Central memory CD4-positive, alpha-beta T cell (primary cell): Measurements from ENCODE around the gene TRAPPC6A.

Experiments used
- DNase-seq: peaks from one replicate; pipeline ENCODE4 v3.0.0; 2022

TRAPPC6A gene

GRCh38 chr19:45184115-45184514 lies 6.1 kb upstream of the TRAPPC6A start:
- no peak for DNase-seq

GRCh38 chr19:45182758-45183157 lies 4.7 kb upstream of the TRAPPC6A start:
- no peak for DNase-seq

DNA sequence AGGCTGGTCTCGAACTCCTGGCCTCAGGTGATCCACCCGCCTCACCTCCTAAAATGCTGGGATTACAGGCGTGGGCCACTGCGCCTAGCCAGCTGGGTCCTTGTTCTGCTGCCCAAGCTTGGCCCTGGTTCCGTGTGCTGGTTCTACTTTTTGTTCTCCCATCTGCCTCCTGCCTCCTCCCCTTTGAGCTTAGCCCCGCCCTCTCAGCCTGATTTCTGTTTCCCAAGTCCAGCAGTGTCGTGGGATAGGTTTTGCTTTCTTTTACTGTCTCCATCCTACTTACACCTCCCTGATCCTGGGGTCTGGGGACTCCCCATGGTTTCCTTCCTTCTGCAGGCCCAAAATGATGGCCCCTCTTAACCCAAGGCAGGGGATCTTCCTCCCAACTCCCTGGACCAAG lies 2.9 kb upstream of the TRAPPC6A start:
- no peak for DNase-seq

DNA sequence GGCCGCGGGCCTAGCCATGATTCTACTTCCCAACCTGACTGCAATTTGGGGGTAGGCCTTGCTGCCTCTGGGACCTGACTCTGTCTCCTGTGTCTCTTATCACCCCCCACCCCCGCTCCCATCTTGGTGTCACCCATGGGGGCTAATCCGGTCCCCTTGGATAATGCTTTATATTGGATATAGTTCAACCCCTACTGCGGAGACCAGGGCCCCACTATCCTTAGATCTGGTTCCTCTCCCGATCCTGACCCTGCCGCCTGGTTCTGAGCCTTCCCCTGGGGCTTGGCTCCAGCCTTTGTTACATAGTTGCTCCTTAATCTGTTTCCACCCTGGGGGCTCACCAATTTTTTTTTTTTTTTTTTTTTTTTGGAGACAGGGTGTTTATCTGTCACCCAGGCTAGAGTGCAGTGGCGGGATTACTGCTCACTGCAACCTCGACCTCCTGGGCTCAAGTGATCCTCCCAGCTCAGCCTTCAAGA lies 1.9 kb upstream of the TRAPPC6A start:
- DNase-seq: no peak

DNA sequence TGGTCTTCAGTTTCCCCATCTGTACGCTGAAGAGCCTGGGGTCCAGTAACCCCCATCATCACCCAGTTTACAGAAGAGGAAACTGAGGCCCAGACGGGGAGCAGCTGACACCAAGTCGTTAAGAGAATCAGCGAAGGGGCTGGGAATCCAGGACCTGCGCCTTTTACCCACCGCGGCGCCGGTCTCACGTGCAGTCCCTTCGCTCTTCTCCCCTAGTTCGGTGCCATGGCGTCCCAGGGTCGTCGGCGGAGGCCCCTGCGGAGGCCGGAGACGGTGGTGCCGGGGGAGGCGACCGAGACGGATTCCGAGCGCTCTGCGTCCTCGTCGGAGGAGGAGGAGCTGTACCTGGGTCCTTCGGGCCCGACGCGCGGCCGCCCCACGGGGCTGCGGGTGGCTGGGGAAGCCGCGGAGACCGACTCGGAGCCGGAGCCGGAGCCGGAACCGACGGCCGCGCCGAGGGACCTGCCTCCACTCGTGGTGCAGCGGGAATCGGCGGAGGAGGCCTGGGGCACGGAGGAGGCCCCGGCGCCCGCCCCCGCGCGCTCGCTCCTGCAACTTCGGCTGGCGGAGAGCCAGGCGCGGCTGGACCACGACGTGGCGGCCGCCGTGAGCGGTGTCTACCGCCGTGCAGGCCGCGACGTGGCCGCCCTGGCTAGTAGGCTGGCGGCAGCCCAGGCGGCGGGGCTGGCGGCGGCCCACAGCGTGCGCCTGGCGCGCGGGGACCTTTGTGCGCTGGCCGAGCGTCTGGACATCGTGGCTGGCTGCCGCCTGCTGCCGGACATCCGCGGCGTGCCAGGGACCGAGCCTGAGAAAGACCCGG lies 1.2 kb upstream of the TRAPPC6A start:
- peak; percentile 42 for DNase-seq

GRCh38 chr19:45178262-45179071 lies 430 bp upstream of the TRAPPC6A start, which contains the start of gene BLOC1S3:
Gene BLOC1S3, plus strand, starts transcription at chr19:45178784. Its CDS starts 513 bp downstream, at chr19:45179297.
- peak; percentile 100 for DNase-seq

GRCh38 chr19:45175515-45176345 lies 2.3 kb downstream of the TRAPPC6A start:
- no peak for DNase-seq

GRCh38 chr19:45173816-45174215 lies 4.2 kb downstream of the TRAPPC6A start:
- no peak for DNase-seq

GRCh38 chr19:45172611-45173208 lies 5.3 kb downstream of the TRAPPC6A start:
- DNase-seq: no peak

- DNase-seq: peak; percentile 24
Observed at GRCh38 chr19:45172173-45172572, 5.9 kb downstream of the TRAPPC6A start.

DNA sequence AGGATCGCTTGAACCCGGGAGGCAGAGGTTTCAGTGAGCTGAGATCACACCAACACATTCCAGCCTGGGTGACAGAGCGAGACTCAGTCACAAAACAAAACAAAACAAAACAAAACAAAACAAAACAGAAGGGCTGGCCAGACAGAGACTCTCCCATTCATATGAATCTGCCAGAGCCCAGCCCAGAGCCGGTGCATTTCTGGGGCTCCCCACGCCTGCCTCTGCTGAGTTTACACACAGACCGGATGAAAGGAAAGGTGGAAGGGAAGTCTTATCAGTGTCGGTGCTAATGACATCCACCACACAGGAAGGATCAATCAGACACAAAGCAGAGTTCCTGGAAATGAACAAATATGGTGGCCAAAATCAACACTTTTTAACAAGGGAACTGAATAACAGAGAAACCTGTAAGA lies 6.8 kb downstream of the TRAPPC6A start:
- DNase-seq: peak; percentile 61

GRCh38 chr19:45170146-45171106 lies 7.6 kb downstream of the TRAPPC6A start:
- no peak for DNase-seq

GRCh38 chr19:45169602-45170001 lies 8.4 kb downstream of the TRAPPC6A start:
- no peak for DNase-seq

- DNase-seq: no peak
Observed at GRCh38 chr19:45168767-45169351, 9.2 kb downstream of the TRAPPC6A start.

DNA sequence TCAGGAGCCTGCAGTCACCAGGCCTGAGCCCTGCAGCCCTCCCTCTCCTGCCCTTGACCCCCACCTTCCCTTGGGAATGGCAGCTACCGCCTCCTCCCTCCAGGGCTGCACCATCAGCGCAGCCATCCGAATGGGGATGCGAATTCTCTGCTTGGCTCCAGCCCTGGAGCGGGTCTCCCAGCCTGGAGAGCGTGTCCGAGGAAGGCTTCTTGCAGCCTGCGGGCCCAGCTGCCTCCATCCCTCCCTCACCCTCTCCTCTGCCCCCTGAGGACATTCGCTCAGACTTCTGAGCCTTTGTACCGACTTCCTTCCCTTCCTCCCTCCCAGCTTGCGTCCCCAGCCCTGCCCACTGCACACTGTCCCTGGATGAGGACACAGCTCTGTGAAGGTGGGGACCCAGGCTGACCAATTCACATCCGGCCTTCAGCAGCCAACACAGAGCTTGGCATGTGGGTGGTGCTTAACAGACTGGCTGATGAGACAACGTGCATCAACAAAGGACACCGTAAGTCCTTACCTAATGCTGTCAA lies 11.2 kb downstream of the TRAPPC6A start:
- no peak for DNase-seq

DNA sequence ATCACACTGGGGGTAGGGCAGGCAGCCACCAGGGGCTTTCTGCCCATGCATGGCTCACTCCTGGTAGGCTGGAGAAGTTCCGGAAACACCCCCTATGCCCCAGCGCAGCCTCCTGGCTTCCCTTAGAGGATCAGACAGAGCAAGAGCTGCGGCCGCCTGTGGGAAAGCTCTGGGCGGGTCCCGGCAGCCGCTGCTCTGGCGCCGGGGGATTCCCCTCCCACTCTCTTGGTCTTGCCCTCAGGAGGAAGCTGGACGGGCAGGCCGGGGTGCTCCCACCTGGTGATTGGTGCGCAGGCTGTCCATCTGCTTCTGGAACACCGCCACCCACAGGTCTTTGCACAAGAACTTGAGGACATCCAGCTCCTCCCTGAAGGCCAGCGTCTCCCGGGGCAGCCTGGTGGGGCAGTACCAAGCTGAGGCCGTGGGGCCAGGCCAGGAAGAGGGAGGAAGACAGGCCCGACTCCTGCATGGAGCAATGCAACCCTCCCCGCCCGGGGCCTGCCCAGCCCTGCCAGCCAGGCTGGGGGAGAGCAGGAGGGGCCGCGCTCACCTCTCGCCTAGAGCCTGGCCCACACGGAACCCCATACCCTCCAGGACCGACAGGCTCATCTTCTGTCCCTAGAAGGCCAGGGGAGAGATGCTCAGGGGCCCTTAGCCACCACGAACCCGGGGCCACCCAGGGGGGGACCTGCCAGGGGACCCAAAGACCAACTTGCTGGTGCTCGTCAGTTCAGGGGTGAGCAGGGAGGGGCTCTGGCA lies 13.3 kb downstream of the TRAPPC6A start:
- DNase-seq: peak; percentile 57

DNA sequence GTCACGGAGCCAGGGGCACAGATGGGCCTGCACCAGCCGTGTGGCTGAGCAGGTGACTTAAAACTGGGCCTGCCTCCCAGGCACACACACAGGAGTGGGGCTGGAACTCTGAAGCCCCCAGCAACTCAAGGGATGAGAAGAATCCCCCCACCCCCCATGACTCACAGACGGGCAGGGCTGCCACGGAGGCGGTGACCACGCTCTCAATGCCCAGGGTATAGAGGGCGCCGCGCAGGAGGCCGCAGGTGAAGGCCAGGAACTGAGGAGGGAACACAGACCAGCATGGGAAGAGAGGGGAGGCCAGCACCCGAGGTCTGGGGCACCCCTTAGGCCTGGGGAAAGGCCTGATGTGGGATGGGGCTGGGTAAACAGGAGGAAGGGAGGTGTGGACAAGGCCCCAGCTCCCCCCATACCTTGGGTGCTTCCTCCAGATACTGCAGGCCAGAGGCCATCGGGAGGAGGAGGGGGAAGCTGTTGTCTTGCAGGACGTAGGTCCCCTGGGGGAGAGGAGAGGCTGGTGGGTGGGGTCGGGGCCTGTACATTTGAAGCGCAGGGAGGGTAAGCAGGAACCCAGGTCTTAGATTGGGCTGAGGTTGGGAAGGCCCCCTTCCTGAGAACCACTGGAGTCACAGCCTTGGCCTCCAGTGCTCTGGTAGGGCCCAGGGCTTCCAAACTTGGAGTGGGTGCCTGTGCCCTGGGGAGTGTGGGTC lies 14.1 kb downstream of the TRAPPC6A start:
- no peak for DNase-seq

- no peak for DNase-seq
Observed at GRCh38 chr19:45163156-45163555, 14.9 kb downstream of the TRAPPC6A start.

DNA sequence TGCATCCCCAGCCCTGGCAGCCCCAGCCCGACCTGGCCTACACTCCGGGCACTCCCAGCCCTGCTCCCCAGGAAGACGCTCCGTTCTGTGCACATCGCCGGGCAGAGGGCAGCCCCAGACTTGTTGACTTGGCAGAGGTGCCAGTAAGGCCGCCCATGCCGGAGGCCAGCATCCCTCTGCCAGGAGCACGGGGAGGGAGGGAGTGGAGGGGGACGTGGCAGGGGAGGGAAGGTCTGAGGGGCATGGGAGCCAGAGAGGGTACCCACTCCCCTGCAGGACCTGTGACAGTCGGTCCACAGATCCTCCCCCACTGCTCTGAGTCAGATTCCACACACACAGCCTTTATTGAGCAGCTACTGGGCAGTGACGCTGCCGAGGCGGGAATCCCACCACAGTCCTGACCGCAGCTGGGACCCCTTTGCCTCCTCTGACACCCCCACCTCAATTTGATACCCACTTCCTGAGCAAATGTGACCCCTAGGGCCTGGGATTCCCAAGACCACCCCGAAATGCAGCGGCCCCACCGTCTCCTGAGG lies 15.4 kb downstream of the TRAPPC6A start:
- DNase-seq: no peak
